HG03159 (cell line): ENCODE data around the gene CCDC17.

Experiments used
- ATAC-seq: cut with Tn5 transposase; IDR thresholded peaks from one replicate; pipeline ENCODE4 v1.9.1; 2021; ENCODE audit warnings: mild to moderate bottlenecking, moderate library complexity; ENCODE audit not compliant: unreplicated experiment

Gene CCDC17

DNA sequence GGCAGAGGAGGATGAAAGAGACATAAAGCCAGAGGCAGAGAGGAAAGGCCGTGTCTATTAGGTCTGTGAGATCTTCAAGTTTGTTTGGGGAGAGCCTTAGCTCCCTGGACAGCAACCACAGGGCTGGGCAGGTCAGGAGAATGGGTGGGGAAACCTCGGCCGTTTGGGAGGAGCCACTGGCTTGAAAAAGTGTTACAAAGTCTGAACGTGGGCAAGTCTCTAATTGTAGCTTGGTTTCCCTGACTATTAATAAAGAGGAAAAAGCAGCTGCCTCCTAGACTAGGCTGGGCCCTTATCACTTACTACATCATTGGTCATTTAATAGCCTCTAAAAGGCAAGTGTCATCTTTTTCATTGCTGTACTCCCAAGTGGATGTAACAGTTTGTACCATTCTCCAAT lies at the start of gene CCDC17:
CCDC17 (minus strand) TSS at position 83 of the 400 bp plus-strand sequence. CDS start 145 bp downstream, outside the sequence.
- ATAC-seq = no peak

DNA sequence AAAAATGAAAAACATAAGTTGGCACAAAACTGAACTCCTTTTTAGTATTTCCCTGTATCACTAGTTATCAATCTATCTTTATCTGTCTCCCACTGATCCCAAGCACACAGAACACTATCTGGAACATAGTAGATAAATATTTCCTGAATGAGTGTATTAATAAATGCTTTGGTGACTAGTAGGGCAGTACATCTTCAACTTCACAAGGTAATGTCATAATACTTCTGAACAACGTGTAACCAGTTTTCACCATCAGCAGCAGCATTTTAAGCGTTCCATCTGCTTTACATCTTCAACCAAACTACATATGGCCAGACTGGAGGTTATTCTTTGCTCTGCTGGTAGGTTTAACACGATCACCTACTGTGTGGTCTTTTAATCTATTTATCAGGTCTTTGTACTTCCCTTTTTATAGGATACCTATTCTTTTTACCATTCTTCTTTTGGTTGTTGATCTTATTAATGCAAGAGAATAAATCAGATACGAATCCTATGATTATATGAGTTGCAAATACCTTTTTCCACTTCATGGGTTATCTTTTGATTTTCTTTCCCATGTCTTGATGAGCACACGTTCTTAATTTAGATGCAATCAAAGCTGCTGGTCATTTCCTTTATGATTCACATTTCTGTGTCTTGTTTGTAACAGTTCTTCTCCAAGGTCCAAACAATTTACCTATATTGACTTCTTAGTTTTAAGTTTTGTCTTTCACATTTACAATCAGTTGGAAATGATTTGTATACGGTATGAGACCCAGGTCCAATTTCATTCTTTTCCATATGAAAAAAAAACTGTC lies 46.2 kb upstream of the CCDC17 start:
- no peak for ATAC-seq

DNA sequence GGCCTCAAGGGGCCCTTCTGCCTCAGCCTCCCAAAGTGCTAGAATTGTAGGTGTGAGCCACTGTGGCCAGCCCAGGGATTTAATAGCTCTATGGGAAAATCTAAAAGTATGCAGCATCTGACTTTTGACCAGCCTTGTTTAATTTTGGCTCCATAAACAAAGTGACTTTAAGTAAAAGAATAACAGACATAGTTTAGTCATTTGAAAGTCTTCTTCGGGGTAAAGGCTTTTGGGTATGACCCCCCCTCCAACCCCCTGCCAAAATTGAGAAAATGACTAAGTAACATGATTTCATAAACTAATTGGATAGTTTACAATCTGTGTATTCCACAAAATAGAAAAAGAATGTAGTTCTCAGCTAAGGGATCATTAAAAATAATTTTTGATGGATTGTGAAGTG lies 45.5 kb upstream of the CCDC17 start:
- no peak for ATAC-seq

DNA sequence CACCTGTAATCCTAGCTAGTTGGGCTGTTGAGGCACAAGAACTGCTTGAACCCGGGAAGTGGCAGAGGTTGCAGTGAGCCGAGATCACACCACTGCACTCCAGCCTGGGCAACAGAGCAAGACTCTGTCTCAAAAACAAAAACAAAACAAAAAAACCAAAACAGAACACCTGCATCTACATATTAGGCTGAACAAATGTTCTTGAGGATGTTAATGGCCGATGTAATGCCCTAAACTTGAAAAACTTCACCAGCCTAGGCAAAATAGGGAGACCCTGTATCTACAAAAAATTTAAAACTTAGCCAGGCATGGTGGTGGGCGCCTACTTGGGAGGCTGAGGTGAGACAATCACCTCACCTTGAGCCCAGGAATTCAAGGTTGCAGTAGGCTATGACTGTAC lies 44.7 kb upstream of the CCDC17 start:
- ATAC-seq = no peak

DNA sequence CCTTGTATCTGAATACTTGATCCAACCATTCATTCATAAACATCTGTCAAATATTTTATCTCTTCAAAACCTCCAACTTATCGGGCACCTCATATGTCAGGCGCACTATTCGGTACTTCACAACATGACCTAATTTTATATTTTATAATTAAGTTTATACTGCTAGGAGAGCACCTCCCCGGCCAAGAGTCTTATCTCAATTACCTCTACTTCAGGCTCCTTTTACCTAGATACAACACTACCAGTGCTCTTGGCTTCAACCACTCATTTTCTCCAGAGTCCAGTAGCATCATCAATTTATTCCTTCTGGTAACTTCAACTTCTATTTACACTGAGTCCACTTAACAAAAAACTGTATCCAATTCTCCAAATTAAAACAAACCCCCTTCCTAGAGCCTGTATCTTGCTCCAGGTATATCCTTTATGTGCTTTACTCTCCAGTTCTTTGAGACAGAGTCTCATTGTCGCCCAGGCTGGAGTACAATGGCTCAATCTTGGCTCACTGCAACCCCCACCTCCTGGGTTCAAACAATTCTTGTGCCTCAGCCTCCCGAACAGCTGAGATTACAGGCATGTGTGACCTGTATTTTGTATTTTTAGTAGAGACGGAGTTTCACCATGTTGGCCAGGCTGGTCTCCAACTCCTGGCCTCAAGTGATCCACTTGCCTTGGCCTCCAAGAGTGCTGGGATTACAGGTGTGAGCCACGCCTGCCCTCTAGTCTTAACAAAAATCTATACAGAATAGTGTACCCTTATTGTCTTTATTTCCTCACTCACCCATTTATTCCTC lies 43.7 kb upstream of the CCDC17 start:
- ATAC-seq = no peak

DNA sequence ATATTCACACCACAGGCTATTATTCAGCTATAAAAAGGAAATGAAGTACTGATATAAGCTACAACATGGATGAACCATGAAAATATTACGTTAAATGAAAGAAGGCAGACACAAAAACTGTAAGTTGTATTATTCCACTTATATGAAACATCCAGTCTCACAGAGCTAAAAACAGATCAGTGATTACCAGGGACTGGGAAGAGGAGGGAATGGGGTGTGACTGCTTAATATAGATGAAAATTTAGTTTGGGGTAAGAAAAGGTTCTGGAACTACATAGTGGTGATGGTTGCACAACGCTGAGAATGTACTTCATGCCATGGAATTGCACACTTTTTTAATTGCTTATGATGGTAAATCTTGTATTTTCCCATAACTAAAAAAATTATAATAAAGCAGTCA lies 43.0 kb upstream of the CCDC17 start:
- no peak for ATAC-seq

DNA sequence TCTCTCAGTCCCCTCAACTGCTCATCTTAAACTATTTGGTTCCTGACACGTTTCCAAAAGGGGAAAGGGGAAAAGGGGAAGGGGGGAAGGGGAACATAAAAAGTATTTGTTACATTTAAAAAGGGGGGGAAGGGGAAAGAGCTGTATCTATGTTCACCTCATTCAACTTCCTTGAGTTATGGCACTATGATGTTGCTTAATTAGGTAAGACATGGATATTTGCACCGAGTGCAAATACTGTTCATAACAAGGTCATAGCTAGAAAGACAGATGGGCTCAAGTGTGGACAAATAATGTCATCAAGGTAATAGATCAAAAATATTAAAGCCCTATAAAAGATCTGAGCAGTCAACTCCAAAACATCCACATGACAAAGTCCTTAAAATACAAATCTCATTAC lies 36.5 kb upstream of the CCDC17 start:
- ATAC-seq = no peak

DNA sequence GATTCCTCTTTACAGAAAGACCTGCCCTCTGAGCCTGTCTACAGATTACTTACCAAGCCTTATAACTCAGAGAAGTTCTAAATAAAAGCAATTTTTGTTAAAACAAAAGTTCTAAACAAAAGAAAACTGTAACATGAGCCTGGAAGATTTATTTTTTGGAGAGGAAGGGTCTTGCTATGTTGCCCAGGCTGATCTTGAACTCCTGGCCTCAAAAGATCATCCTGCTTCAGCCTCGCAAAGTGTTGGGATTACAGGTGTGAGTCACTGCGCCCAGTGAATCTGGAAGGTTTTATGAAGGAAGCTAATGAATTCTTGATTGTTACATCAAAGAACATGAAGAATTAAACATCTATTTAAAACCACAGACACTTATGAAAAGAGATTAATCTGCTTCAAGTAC lies 35.4 kb upstream of the CCDC17 start:
- no peak for ATAC-seq

DNA sequence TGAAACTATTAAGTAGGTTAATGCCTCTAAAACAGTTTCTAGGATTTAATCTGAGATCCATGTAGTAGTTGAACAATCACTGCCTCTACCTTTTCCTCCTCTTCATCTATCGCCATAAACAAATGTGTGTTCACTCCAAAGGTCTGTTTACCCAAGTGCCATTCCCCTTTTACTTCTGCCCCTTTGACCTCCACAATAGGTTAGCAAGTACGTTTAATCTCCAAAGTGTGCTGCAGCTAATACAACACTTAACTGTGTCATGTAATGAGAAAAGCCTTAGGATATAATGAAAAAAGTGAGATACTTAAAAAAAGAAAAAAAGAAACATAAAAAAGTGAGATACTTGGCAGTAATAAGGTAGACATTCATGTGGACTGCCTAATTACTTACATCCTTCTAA lies 34.3 kb upstream of the CCDC17 start:
- ATAC-seq = no peak

DNA sequence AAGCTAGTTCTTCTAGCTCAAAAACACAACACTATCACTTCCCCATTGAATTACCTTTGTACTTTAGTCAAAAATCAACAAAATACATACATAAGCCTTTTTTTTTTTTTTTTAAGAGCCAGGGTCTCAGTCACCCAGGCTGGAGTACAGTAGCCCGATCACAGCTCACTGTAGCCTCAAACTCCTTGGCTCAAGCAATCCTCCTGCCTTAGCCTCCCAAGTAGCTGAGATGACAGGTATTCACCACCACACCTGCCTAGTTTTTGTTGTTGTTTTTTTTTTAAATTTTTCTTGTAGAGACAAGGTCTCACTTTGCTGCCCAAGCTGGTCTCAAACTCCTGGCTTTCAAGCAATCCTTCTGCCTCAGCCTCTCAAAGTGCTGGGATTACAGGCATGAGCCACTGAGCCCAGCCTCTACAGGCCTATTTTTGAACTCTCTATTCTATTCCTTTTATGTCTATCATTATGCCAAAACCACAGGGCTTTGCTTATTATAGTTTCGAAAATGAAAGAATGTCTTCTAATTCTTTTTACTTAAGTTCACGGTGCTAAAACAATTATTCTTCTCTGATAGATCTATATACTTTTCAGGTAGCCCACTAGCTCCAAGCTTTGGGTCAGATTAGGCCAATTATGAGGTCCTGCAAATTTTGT lies 32.8 kb upstream of the CCDC17 start:
- no peak for ATAC-seq

DNA sequence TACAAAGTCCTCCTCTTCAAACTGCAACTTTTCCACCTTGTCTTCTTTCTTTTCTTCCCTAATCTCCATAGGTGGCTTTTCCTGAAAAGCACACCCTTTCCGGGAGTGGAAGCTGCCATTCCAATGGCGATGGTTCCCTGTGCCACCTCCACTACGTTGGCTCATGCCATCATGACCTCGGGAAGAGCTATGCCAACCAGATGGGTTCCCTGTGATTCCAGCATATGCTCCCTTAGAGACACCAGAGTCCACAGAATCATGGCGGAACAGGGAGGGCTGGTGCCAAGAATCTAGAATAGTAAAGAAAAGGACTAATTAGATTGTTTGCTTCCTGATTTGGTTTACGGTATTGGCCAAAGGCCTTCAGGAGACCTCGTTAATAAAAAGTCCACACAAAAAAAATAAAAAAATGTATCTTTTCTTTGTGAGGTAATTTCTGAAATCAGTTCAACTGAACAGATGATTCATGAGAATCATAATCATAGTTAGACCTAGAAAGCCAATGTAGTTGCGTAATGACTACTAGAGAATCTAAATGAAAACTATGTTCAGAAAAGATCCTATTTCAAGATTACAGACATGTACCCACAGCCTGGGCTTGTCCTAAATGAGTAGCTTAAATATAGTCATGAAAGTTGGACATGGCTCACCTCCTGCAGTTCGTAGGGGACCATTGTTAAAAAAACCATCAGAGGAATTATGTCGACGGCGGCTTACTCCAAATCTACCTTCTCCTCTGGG lies 30.9 kb upstream of the CCDC17 start:
- no peak for ATAC-seq

DNA sequence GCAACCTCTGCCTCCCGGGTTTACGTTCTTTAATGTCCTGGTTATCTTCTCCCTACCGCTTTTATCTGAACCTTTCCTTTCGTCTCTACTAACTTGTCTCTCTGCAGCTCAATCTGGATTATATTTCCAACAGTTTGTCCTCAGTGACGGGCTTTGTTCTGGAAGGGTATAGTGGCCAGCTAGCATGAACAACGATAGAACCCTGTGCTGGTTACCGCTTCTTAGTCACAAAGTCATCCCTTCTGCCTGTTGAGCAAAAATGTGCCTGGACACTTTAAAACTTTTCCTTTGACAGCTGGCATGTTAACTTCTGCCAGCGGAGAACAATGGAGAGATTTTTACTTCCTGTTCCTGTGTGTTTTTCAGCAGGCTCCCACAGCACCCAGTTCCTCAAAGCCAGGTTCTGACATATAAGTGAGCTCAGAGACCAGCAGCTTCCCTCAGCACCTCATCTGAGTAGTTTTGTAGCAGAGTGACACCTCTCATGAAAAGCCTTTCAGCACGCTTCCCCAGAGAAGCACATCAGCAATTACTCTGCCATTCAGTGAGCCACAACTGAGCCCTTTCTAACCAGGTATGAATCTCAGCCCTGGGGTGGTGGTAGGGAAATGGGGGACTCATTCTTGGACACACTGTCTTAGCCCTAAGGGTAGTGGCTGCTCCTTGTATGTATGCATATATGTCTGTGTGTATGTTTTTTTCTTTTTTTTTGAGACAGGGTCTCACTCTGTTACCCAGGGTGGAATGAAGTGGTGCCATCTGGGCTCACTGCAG lies 23.6 kb upstream of the CCDC17 start:
- no peak for ATAC-seq

DNA sequence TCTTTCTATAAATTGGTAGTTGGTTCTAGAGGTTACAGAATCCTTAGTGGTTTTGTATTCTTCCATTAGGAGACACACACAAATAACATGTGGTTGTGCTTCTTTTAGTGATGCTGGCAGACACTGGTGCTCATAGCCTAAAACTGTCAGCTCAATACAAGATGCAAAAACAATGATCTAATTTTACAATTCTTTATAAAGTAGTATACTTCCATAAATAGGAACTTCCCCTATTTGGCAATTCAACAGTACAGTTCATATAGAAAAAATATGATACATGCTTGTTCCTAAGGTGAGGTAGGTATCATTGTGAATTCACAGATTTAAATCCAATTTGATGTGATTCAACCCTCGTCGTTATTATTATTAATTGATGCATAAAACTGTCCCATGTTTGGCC lies 20.8 kb upstream of the CCDC17 start:
- no peak for ATAC-seq

DNA sequence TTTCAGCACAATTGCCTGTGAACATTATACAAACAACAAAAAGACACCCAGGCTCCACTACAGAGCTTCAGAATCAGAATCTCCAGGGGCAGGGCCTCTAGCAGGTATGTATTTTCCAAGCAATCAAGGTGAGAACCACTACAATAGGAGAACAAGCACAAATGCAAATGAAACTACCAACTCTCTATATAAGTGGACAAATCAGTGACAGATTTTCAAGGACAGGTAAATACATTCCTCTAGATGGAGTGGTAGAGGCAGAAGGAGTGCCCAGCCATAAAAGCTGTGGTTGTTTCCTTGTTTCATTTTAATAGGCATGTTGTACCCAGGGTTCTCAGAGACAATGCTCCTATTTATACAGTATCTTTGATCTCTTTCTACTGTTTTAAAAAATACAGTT lies 20.1 kb upstream of the CCDC17 start:
- ATAC-seq = no peak

DNA sequence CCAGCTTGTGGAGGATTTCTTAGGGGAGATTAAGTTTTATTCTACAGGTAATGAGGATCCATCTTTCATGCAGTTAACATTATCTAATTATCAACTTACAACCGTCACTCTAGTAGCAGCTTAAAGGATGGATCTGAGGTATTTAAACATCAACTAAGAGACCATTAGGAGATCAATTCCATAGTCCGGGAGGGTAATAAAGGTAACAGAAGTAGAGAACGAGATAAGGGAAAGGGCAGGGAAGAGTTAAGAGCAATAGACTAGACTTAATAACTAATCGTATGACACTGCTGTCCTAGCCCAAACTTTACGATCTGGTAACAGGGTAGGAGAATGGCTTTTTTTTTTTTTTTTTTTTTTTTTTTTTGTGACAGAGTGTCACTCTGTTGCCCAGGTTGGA lies 19.5 kb upstream of the CCDC17 start:
- no peak for ATAC-seq

DNA sequence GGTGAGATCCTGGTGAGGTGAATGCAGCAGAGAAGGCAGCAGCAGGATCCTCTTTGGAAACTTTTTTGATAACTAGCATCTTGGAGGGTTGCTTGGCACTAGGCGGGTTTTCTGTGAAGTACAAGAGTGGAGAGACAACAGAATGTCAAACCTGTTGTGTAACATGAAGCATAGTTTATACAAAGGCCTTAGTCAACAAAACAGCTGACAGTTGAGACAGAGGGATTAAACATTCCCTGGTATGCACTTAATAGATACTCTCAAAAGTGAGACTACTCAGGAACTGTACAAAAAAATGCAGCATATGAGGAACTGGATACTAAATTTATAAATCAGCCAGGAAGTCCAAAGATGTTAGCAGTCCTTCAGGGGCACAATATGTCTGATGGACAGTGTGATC lies 16.4 kb upstream of the CCDC17 start:
- no peak for ATAC-seq

DNA sequence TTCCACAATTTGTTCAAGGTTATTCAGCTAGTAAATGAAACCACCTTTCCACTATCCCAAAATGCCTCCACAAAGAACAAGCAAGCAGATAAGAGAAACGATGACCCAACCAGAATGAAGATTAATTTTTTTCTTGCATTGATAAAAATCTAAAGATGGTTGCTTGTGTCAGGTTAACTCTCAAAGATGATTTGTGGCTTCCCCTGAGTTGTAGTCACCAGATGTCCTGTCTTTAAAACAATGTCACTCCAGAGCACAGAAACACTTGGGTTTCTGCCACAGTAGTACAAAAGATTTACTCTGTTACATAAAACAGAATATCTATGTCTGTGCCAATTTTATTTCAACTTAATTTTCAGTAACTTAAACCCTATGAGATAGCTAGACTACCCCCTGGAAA lies 11.4 kb upstream of the CCDC17 start:
- no peak for ATAC-seq

DNA sequence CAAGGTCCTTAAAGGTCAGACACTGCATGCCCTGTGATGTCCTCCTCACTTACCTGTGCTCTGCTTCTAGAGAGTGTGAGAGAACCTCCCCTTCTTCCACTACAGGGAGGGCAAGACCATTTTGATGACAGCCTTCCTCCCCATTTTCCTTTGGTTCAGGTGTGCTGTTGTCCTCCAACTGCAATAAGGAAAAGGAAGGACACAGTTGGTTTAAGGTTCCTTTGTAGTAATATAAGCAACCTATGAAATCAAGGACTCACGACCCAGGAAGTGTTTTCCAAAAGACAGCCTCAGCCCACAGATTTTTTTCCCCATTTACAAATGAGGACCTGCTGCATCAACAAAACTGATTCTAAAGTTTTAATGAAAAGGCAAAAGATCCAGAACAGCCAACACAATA lies 6.6 kb upstream of the CCDC17 start:
- no peak for ATAC-seq

DNA sequence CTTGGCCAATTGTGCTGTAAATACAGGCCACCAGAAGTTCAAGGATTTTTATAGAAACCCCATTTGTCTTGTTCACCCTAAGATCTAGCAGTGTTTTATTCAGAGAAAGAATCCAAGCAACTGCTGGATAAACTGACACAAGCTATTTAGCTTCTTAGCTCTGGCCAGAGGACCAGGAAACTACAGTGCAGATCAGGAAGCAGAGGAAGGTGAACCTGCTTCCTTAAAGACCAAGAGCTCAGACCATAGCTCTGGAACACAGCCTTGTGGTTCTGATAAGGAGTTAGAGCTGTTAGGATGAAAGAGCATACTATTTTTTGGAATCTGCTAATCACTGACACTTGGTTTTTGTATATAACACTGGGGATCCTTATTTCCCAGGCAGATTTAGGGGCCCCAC lies 5.2 kb upstream of the CCDC17 start:
- ATAC-seq = no peak
